Right cardiac atrium (tissue), 5 donors: ENCODE results near the gene NAA38. TPM values are rescaled to one million over a fixed set of nuclear protein-coding genes. Genes with fewer than 3 reads are reported as not detected.

Experiments used
- ATAC-seq, 2 donors: fragments of 200-7000 bp; cut with Tn5 transposase; one replicate each; pipeline versions ENCODE4 v1.8.0 to v1.9.1; 2020; ENCODE audit warnings: moderate library complexity in 2 of 2, mild to moderate bottlenecking in 1 of 2
- DNase-seq, 3 donors: peaks; one replicate each; pipeline ENCODE4 v3.0.0-alpha.2; 2020
- H3K27ac ChIP-seq: one replicate; pipeline ENCODE4 v1.5.1; 2013; ENCODE audit warnings: mild to moderate bottlenecking, low read length, control low read depth, moderate library complexity
- H3K27me3 ChIP-seq: one replicate; pipeline ENCODE4 v1.6.1; 2013; ENCODE audit not compliant: control insufficient read depth, insufficient read depth
- H3K4me1 ChIP-seq: one replicate; pipeline ENCODE4 v1.6.1; 2013; ENCODE audit warnings: low read length; ENCODE audit not compliant: control insufficient read depth, insufficient read depth
- H3K4me3 ChIP-seq: one replicate; pipeline ENCODE4 v1.5.1; 2013; ENCODE audit warnings: low read length, control low read depth
- H3K9me3 ChIP-seq: one replicate; pipeline ENCODE4 v1.6.1; 2013; ENCODE audit warnings: low read length; ENCODE audit not compliant: control insufficient read depth
- WGBS: extraction: QIAGEN DNeasy Blood & Tissue Kit; methylation state at CpG from one replicate; pipeline ENCODE4 v1.1.7; 2013; 5-methylcytosine and 5-hydroxymethylcytosine counted together
- intact Hi-C, 4 donors: fragments of 100-400 bp; cut with DNase I; formaldehyde crosslinking; loops; one replicate each; pipeline versions ENCODE4 v1.11.0 to v1.14.0; 2022 to 2023
- long read RNA-seq, 4 donors: library from polyadenylated mRNA; unstranded; transcript quantifications; one replicate each; pipeline ENCODE4 v2.0.0, GENCODE V29; 2020 to 2021
- polyA plus RNA-seq: library from polyadenylated mRNA; stranded (reverse); fragments of 200-250 nt; gene quantifications from one replicate; pipeline ENCODE4 v1.2.3, GENCODE V29; 2013
- total RNA-seq, 4 donors: library from RNA; stranded (reverse); fragmentation: NEBNext Ultra II Directional; extraction: Animal tissue kit (Norgen Biotek cat#: 25700); gene quantifications; one replicate each; pipeline ENCODE4 v1.2.1, GENCODE V29; 2021
- donor health status: healthy with polysubstance abuse.
- donor health status: DM: no; HTN: yes; CAD: no.
- donor health status: DM: no; HTN: no; CAD: no.
- donor health status: DM: no; HTN: yes; CAD: no; lungs with severe emphysema.
- donor health status: DM: yes; HTN: yes; CAD: no.

NAA38 gene
- total RNA-seq (100 to 1,000 TPM in 1 of 4 donors, 10 to 100 TPM in 3; 59.9 to 103 (median 95.6) TPM), polyA plus RNA-seq (160 TPM)
- long read RNA-seq, donor 1, transcript NAA38-201 (2 exons, 999 nt): minor isoform, 23 of 62 reads
- long read RNA-seq, donor 1, transcript NAA38-205 (3 exons, 852 nt): major isoform, 28 of 62 reads
- long read RNA-seq, donor 1, transcript NAA38-206 (2 exons, 424 nt): minor isoform, 7 of 62 reads
- long read RNA-seq, donor 1, partial matches to known transcripts: 0 of 62 reads
- long read RNA-seq, donor 1, other reads (novel, unspliced or antisense): 4 of 62 reads
- long read RNA-seq, donor 2, transcript NAA38-201 (2 exons, 999 nt): major isoform, 31 of 64 reads
- long read RNA-seq, donor 2, transcript NAA38-206 (2 exons, 424 nt): minor isoform, 5 of 64 reads
- long read RNA-seq, donor 2, transcript NAA38-205 (3 exons, 852 nt): minor isoform, 24 of 64 reads
- long read RNA-seq, donor 2, partial matches to known transcripts: 1 of 64 reads
- long read RNA-seq, donor 2, other reads (novel, unspliced or antisense): 0 of 64 reads
- long read RNA-seq, donor 3, transcript NAA38-205 (3 exons, 852 nt): minor isoform, 5 of 23 reads
- long read RNA-seq, donor 3, transcript NAA38-201 (2 exons, 999 nt): major isoform, 7 of 23 reads
- long read RNA-seq, donor 3, partial matches to known transcripts: 1 of 23 reads
- long read RNA-seq, donor 3, other reads (novel, unspliced or antisense): 10 of 23 reads
- long read RNA-seq, donor 4, transcript NAA38-201 (2 exons, 999 nt): major isoform, 18 of 37 reads
- long read RNA-seq, donor 4, transcript NAA38-205 (3 exons, 852 nt): minor isoform, 9 of 37 reads
- long read RNA-seq, donor 4, transcript NAA38-206 (2 exons, 424 nt): minor isoform, 6 of 37 reads
- long read RNA-seq, donor 4, partial matches to known transcripts: 1 of 37 reads
- long read RNA-seq, donor 4, other reads (novel, unspliced or antisense): 2 of 37 reads

GRCh38 chr17:7856811-7857712 is at the start of gene NAA38:
Gene NAA38 (minus strand): TSS chr17:7857559. CDS start chr17:7857463, 96 bp downstream.
- under 1% methylated on average over 64 of the region's 64 CpGs for WGBS
- peak; percentile 97 to 98 (median 98) for DNase-seq
- intact Hi-C loops: loop anchor here in 1 of 4 donors (2.0 to 10.0 kb wide), 2 partner anchors 22 to 112 kb away; partner anchors contain the start of gene KDM6B

GRCh38 chr17:7903154-7904103 is 46.1 kb upstream of the NAA38 start:
- no peaks in the 10 kb centered on the region for H3K9me3 ChIP-seq
- intact Hi-C loops: no loop called here
- 80% methylated on average over 22 of the region's 22 CpGs for WGBS
- ATAC-seq: no peak
- H3K27me3 ChIP-seq: no peaks in the 10 kb centered on the region
- no peak for DNase-seq
- no peak overlapping the region for H3K4me3 ChIP-seq
- no peaks in the 10 kb centered on the region for H3K4me1 ChIP-seq
- H3K27ac ChIP-seq: no peak overlapping the region

More at GRCh38 chr17:7856811-7857712, at the start of gene NAA38:
- H3K9me3 ChIP-seq: no peaks in the 10 kb centered on the region
- H3K27me3 ChIP-seq: no peaks in the 10 kb centered on the region
- H3K4me3 ChIP-seq: peak within 1 kb of the TSS; percentile 43
- peak within 1 kb of the TSS; percentile 89 for H3K27ac ChIP-seq
- ATAC-seq: peak; percentile 88 to 91
- peaks cover 6% of the 10 kb centered on the region for H3K4me1 ChIP-seq

- no peaks in the 10 kb centered on the region for H3K9me3 ChIP-seq
- 36% methylated on average over 6 of the region's 6 CpGs for WGBS
- no peaks in the 10 kb centered on the region for H3K27me3 ChIP-seq
- ATAC-seq (peak; percentile 58 to 62), DNase-seq (no peak)
- no peak overlapping the region for H3K4me3 ChIP-seq
- intact Hi-C loops: no loop called here
- no peaks in the 10 kb centered on the region for H3K4me1 ChIP-seq
- no peak overlapping the region for H3K27ac ChIP-seq
Observed at GRCh38 chr17:7897773-7898172, 40.4 kb upstream of the NAA38 start.

GRCh38 chr17:7897090-7897489 is 39.7 kb upstream of the NAA38 start:
- intact Hi-C loops: no loop called here
- no peak overlapping the region for H3K27ac ChIP-seq
- H3K4me3 ChIP-seq: no peak overlapping the region
- no peak for DNase-seq
- WGBS: 87% methylated on average over 13 of the region's 13 CpGs
- no peaks in the 10 kb centered on the region for H3K9me3 ChIP-seq
- ATAC-seq: no peak
- no peaks in the 10 kb centered on the region for H3K27me3 ChIP-seq
- no peaks in the 10 kb centered on the region for H3K4me1 ChIP-seq

GRCh38 chr17:7894866-7895265 is 37.5 kb upstream of the NAA38 start:
- 88% methylated on average over 8 of the region's 8 CpGs for WGBS
- H3K4me1 ChIP-seq: peaks cover under 1% of the 10 kb centered on the region
- ATAC-seq (no peak), DNase-seq (no peak)
- H3K27me3 ChIP-seq: no peaks in the 10 kb centered on the region
- H3K9me3 ChIP-seq: no peaks in the 10 kb centered on the region
- H3K4me3 ChIP-seq: no peak overlapping the region
- intact Hi-C loops: no loop called here
- H3K27ac ChIP-seq: no peak overlapping the region

- Histone ChIP-seq H3K9me3 (no peaks in the 10 kb centered on the region), H3K27me3 (no peaks in the 10 kb centered on the region), H3K27ac (no peak overlapping the region), H3K4me3 (no peak overlapping the region), H3K4me1 (peaks cover 5% of the 10 kb centered on the region)
- WGBS: 91% methylated on average over 9 of the region's 9 CpGs
- ATAC-seq: no peak
- DNase-seq: no peak
- intact Hi-C loops: no loop called here
Observed at GRCh38 chr17:7894226-7894625, 36.9 kb upstream of the NAA38 start.

GRCh38 chr17:7893187-7893880 is 36.0 kb upstream of the NAA38 start:
- Histone ChIP-seq H3K27me3 (no peaks in the 10 kb centered on the region), H3K9me3 (no peaks in the 10 kb centered on the region), H3K4me1 (peaks cover 9% of the 10 kb centered on the region), H3K27ac (no peak overlapping the region), H3K4me3 (no peak overlapping the region)
- DNase-seq (no peak), ATAC-seq (no peak)
- WGBS: 89% methylated on average over 15 of the region's 15 CpGs
- intact Hi-C loops: no loop called here

- DNase-seq (peak; percentile 98 to 99 (median 99)), ATAC-seq (peak; percentile 81 to 83)
- Histone ChIP-seq H3K27me3 (no peaks in the 10 kb centered on the region), H3K9me3 (no peaks in the 10 kb centered on the region), H3K27ac (peak overlapping the region; percentile 93), H3K4me3 (no peak overlapping the region), H3K4me1 (peaks cover 16% of the 10 kb centered on the region)
- WGBS: 19% methylated on average over 11 of the region's 11 CpGs
- intact Hi-C loops: no loop called here
Observed at GRCh38 chr17:7889166-7889955, 32.0 kb upstream of the NAA38 start.
